Hepatocyte (in vitro differentiated cells): ENCODE data around the gene KDM6A. TPM values are rescaled to one million over a fixed set of nuclear protein-coding genes. Genes with fewer than 3 reads are reported as not detected.
"Not testable (repeated sequence)": the region's sequence is repeated elsewhere in the genome, so short reads cannot be mapped to it uniquely, and the experiment has no call there.

Source experiments
- DNase-seq: peaks from one replicate; pipeline ENCODE4 v3.0.0-alpha.2; 2016; ENCODE audit warnings: low spot score
- H2AFZ ChIP-seq: fragments of 200-600 bp; sonication (generic); 2 replicates; pipeline ENCODE4 v1.6.0; 2016; ENCODE audit warnings: antibody characterized with exemption, mild to moderate bottlenecking
- H3K27ac ChIP-seq: fragments of 200-600 bp; sonication (generic); 2 replicates; pipeline ENCODE4 v1.5.1; 2016; ENCODE audit warnings: mild to moderate bottlenecking
- H3K27me3 ChIP-seq: fragments of 200-600 bp; sonication (generic); 2 replicates; pipeline ENCODE4 v1.6.1; 2016
- H3K36me3 ChIP-seq: fragments of 200-600 bp; sonication (generic); replicated peaks from 2 replicates; pipeline ENCODE4 v1.5.1; 2016; ENCODE audit warnings: low read depth; ENCODE audit not compliant: insufficient read depth
- H3K4me1 ChIP-seq: fragments of 200-600 bp; sonication (generic); 2 replicates; pipeline ENCODE4 v1.5.1; 2016; ENCODE audit warnings: mild to moderate bottlenecking, moderate library complexity; ENCODE audit not compliant: insufficient read depth
- H3K4me2 ChIP-seq: fragments of 200-600 bp; sonication (generic); 2 replicates; pipeline ENCODE4 v1.6.0; 2016
- H3K4me3 ChIP-seq: fragments of 200-600 bp; sonication (generic); 2 replicates; pipeline ENCODE4 v1.5.1; 2016; ENCODE audit warnings: mild to moderate bottlenecking
- H3K79me2 ChIP-seq: fragments of 200-600 bp; sonication (generic); 2 replicates; pipeline ENCODE4 v1.6.0; 2017; ENCODE audit warnings: mild to moderate bottlenecking
- H3K9me2 ChIP-seq: fragments of 200-600 bp; sonication (generic); replicated peaks from 2 replicates; pipeline ENCODE4 v1.6.0; 2017; ENCODE audit warnings: mild to moderate bottlenecking; ENCODE audit not compliant: insufficient read depth
- H3K9me3 ChIP-seq: fragments of 200-600 bp; sonication (generic); 2 replicates; pipeline ENCODE4 v1.5.1; 2016; ENCODE audit warnings: low read depth, mild to moderate bottlenecking
- H4K20me1 ChIP-seq: fragments of 200-600 bp; sonication (generic); 2 replicates; pipeline ENCODE4 v1.6.0; 2016; ENCODE audit warnings: mild to moderate bottlenecking; ENCODE audit not compliant: insufficient read depth, poor library complexity, severe bottlenecking
- EZH2 ChIP-seq: fragments of 200-600 bp; sonication (generic); IDR thresholded peaks from 2 replicates; pipeline ENCODE4 v1.6.1; 2016; ENCODE audit warnings: antibody characterized with exemption, mild to moderate bottlenecking, borderline replicate concordance
- EZH2phosphoT487 ChIP-seq: fragments of 200-600 bp; sonication (generic); IDR thresholded peaks from one replicate; pipeline ENCODE4 v1.6.1; 2018; ENCODE audit warnings: antibody characterized with exemption, mild to moderate bottlenecking, low read depth, moderate library complexity; ENCODE audit not compliant: unreplicated experiment, severe bottlenecking
- WGBS: methylation state at CpG from one replicate; pipeline ENCODE4 v1.1.6; 2016; ENCODE audit warnings: low lambda C conversion rate; ENCODE audit errors: missing lambda C conversion rate; 5-methylcytosine and 5-hydroxymethylcytosine counted together
- polyA plus RNA-seq: library from polyadenylated mRNA; unstranded; fragments of >200 nt; fragmentation: Nextera tagmentation; extraction: Ambion mirVana; gene quantifications from 2 replicates; pipeline ENCODE4 v1.2.1, GENCODE V29; 2016
- total RNA-seq: library from RNA; depleted of rRNA; stranded (reverse); fragments of >200 nt; gene quantifications from 2 replicates; pipeline ENCODE4 v1.2.3, GENCODE V29; 2014
- TF ChIP-seq, protein P1 (sequence below): fragments of 200-600 bp; sonication (generic); IDR thresholded peaks from 2 replicates; pipeline ENCODE4 v1.5.1; 2016; ENCODE audit warnings: antibody characterized with exemption, mild to moderate bottlenecking; ENCODE audit not compliant: poor library complexity

KDM6A gene
- total and polyA plus RNA-seq, 2 experiments from 2014 or later = 13.7 to 46.2 TPM

DNA sequence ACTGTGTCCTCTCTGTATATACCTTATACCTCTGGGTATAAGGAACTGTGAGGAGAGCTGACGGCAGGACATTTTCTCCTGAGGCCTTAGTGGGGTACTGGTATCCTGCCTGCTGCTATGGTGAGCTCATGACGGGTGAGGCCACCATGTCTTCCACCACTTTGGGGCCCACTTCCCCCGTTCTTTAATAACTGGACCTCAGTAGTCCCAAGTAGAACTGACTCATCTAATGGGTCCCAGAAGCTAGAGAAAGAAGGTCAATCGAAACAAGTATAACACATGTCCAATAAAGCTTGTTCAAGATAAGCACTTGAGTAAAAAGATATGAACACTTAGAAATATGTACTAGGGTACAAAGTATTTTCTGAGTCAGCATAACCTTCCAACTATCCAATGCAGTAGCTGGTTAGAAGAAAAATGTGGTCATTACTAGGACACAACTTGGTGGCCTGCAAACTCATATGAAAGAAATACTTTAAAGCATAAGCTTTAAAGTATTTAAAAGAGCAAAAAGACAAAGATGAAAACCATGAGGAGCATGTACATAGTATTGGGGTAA lies 256.0 kb downstream of the KDM6A start:
- DNase-seq = no peak
- no peaks in the 10 kb centered on the region for H4K20me1 ChIP-seq
- no peaks in the 10 kb centered on the region for H3K9me3 ChIP-seq
- H3K4me2 ChIP-seq = no peak overlapping the region
- TF ChIP-seq, protein P1, sequence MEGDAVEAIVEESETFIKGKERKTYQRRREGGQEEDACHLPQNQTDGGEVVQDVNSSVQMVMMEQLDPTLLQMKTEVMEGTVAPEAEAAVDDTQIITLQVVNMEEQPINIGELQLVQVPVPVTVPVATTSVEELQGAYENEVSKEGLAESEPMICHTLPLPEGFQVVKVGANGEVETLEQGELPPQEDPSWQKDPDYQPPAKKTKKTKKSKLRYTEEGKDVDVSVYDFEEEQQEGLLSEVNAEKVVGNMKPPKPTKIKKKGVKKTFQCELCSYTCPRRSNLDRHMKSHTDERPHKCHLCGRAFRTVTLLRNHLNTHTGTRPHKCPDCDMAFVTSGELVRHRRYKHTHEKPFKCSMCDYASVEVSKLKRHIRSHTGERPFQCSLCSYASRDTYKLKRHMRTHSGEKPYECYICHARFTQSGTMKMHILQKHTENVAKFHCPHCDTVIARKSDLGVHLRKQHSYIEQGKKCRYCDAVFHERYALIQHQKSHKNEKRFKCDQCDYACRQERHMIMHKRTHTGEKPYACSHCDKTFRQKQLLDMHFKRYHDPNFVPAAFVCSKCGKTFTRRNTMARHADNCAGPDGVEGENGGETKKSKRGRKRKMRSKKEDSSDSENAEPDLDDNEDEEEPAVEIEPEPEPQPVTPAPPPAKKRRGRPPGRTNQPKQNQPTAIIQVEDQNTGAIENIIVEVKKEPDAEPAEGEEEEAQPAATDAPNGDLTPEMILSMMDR = no peak
- TF ChIP-seq EZH2 (no peak), EZH2phosphoT487 (no peak)
- H3K79me2 ChIP-seq = no peaks in the 10 kb centered on the region
- 71% methylated on average over 4 of the region's 4 CpGs for WGBS
- no peak overlapping the region for H3K4me3 ChIP-seq
- no peaks in the 10 kb centered on the region for H3K9me2 ChIP-seq
- H3K4me1 ChIP-seq = no peaks in the 10 kb centered on the region
- H3K36me3 ChIP-seq = no peaks in the 10 kb centered on the region
- no peak overlapping the region for H2AFZ ChIP-seq
- no peaks in the 10 kb centered on the region for H3K27me3 ChIP-seq
- peak overlapping the region; percentile 53 for H3K27ac ChIP-seq

DNA sequence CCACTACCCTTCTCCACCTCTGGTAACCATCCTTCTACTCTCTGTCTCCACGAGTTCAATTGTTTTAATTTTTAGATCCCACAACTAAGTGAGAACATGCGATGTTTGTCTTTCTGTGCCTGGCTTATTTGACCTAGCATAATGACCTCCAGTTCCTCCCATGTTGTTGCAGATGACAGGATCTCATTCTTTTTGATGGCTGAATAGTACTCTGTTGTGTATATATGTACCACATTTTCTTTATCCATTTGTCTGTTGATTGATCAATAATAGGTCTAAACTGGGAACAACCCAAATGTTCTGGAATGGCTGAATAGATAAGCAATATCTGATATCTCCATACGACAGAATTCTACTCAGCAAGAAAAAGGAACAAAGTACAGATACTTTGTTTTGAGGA lies 260.5 kb downstream of the KDM6A start:
- Histone ChIP-seq H3K79me2 (no peaks in the 10 kb centered on the region), H4K20me1 (no peaks in the 10 kb centered on the region), H2AFZ (no peak overlapping the region), H3K27ac (no peak overlapping the region), H3K36me3 (no peaks in the 10 kb centered on the region), H3K4me3 (no peak overlapping the region), H3K9me3 (no peaks in the 10 kb centered on the region), H3K4me1 (no peaks in the 10 kb centered on the region), H3K4me2 (no peak overlapping the region), H3K27me3 (no peaks in the 10 kb centered on the region), H3K9me2 (no peaks in the 10 kb centered on the region)
- WGBS = 72% methylated on average over 3 of the region's 3 CpGs
- TF ChIP-seq, protein P1 = no peak
- TF ChIP-seq EZH2phosphoT487 (no peak), EZH2 (no peak)
- no peak for DNase-seq

DNA sequence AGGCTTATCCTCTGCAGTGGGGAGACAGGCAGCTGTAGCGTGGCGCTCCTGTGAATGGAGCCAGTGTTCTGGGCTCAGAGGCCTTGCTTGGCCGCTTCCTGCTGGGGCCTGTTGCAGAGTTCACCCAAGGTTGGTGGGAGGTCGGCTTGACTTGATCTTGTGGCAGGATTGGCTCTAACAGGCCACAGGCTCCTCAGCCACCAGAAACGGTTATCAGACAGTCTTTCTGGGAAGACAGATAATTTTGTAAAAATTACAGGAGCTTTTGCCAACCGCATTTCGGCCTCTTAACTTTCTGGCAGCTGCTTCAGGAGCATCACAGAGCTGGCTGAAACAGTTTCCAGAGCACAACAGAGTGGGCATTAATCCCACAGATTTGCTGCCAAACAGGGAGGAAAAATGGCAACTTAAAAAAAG lies 261.3 kb downstream of the KDM6A start:
- Histone ChIP-seq H3K4me3 (no peak overlapping the region), H2AFZ (no peak overlapping the region), H3K4me1 (no peaks in the 10 kb centered on the region), H3K27ac (no peak overlapping the region), H4K20me1 (no peaks in the 10 kb centered on the region), H3K36me3 (no peaks in the 10 kb centered on the region), H3K27me3 (no peaks in the 10 kb centered on the region), H3K9me3 (no peaks in the 10 kb centered on the region), H3K4me2 (no peak overlapping the region), H3K9me2 (no peaks in the 10 kb centered on the region), H3K79me2 (no peaks in the 10 kb centered on the region)
- DNase-seq = no peak
- 77% methylated on average over 7 of the region's 7 CpGs for WGBS
- TF ChIP-seq EZH2 = no peak
- TF ChIP-seq EZH2phosphoT487 = no peak
- TF ChIP-seq, protein P1 = no peak

DNA sequence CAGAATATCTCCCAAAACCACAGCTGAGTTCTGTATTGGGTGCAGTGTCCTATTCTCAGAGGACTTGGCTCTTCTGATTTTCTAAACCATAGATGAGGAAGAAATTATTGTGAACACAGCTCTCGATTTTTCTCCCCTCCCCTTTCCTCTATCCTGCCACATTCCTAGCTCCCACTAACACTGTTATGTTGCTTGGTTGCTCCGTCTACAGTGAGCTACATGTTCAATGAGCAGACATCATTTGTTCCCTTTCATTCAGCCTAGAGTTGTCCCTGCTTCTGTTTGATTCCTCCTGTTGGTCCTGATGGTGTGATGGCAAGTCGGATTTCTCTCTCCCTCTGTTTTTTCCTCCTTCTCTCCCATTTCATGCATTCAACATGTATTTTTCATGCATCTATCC lies 261.8 kb downstream of the KDM6A start:
- Histone ChIP-seq H3K4me2 (no peak overlapping the region), H4K20me1 (no peaks in the 10 kb centered on the region), H3K4me3 (no peak overlapping the region), H3K27ac (no peak overlapping the region), H3K4me1 (no peaks in the 10 kb centered on the region), H3K9me3 (no peaks in the 10 kb centered on the region), H3K36me3 (no peaks in the 10 kb centered on the region), H3K9me2 (no peaks in the 10 kb centered on the region), H2AFZ (no peak overlapping the region), H3K27me3 (no peaks in the 10 kb centered on the region), H3K79me2 (no peaks in the 10 kb centered on the region)
- TF ChIP-seq, protein P1 = no peak
- TF ChIP-seq EZH2 (no peak), EZH2phosphoT487 (no peak)
- no peak for DNase-seq
- WGBS = 74% methylated on average over 3 of the region's 3 CpGs

DNA sequence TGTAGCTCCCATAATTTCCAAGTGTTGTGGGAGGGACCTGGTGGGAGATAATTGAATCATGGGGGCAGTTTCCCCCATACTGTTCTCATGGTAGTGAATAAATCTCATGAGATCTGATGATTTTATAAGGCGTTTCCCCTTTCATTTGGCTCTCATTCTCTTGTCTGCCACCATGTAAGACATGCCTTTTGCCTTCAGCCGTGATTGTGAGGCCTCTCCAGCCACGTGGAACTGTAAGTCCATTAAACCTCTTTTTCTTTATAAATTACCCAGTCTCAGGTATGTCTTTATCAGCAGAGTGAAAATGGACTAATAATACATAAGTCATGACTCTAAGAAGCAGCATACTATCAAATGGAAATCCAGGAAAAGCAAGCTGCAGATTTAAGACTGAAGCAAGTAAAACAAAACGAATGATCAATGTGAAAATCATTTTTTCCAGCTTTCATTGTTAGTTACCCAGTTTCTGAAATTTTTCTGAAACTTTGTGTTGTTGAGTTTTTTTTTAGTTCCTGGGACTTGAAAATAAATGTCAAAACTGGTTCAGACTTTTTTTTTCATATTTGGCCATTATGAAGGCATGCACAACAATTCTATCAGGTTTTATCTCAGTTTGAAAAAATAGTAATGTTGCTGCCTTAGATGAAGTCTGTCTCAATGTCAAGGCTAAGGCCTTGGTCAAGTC lies 262.5 kb downstream of the KDM6A start:
- not testable (repeated sequence) for H4K20me1 ChIP-seq, H2AFZ ChIP-seq, H3K27ac ChIP-seq, H3K4me2 ChIP-seq, H3K9me2 ChIP-seq, H3K9me3 ChIP-seq, H3K27me3 ChIP-seq, H3K36me3 ChIP-seq, H3K4me1 ChIP-seq, H3K4me3 ChIP-seq, DNase-seq, H3K79me2 ChIP-seq
- 70% methylated on average over 4 of the region's 4 CpGs for WGBS
